ENCODE results near the gene WWOX.
"Not testable (repeated sequence)": the region's sequence is repeated elsewhere in the genome, so short reads cannot be mapped to it uniquely, and the experiment has no call there.

WWOX gene

GRCh38 chr16:79049040-79049439 is 949.6 kb downstream of the WWOX start:
- Mint-ChIP-seq H3K4me1 (peaks cover 4% of the 10 kb centered on the region), H3K27ac (ENCODE audit: low read depth) (no peak overlapping the region), H3K4me3 (no peak overlapping the region), H3K27me3 (no peaks in the 10 kb centered on the region), H3K9me3 (no peaks in the 10 kb centered on the region), H3K36me3 (ENCODE audit: insufficient read depth) (no peaks in the 10 kb centered on the region)
- no peak for DNase-seq (ENCODE audit: low spot score in 2 of 2)
- ATAC-seq (replicated peaks; ENCODE audit: extremely low read depth, poor library complexity, severe bottlenecking): no peak

GRCh38 chr16:79050063-79050462 is 950.6 kb downstream of the WWOX start:
- no peak overlapping the region for H3K4me3 Mint-ChIP-seq
- no peaks in the 10 kb centered on the region for H3K27me3 Mint-ChIP-seq
- DNase-seq (ENCODE audit: low spot score in 2 of 2) (no peak), ATAC-seq (replicated peaks; ENCODE audit: extremely low read depth, poor library complexity, severe bottlenecking) (no peak)
- H3K36me3 Mint-ChIP-seq (ENCODE audit: insufficient read depth): no peaks in the 10 kb centered on the region
- no peaks in the 10 kb centered on the region for H3K4me1 Mint-ChIP-seq
- no peaks in the 10 kb centered on the region for H3K9me3 Mint-ChIP-seq
- H3K27ac Mint-ChIP-seq (ENCODE audit: low read depth): no peak overlapping the region

GRCh38 chr16:79051313-79051712 is 951.9 kb downstream of the WWOX start:
- H3K27me3 Mint-ChIP-seq: no peaks in the 10 kb centered on the region
- H3K4me3 Mint-ChIP-seq: no peak overlapping the region
- H3K9me3 Mint-ChIP-seq: no peaks in the 10 kb centered on the region
- no peaks in the 10 kb centered on the region for H3K36me3 Mint-ChIP-seq (ENCODE audit: insufficient read depth)
- ATAC-seq (replicated peaks; ENCODE audit: extremely low read depth, poor library complexity, severe bottlenecking) (no peak), DNase-seq (ENCODE audit: low spot score in 2 of 2) (no peak)
- H3K27ac Mint-ChIP-seq (ENCODE audit: low read depth): no peak overlapping the region
- H3K4me1 Mint-ChIP-seq: no peaks in the 10 kb centered on the region

GRCh38 chr16:79052198-79052597 is 952.7 kb downstream of the WWOX start:
- H3K4me1 Mint-ChIP-seq; H3K36me3 Mint-ChIP-seq (ENCODE audit: insufficient read depth); ATAC-seq (replicated peaks; ENCODE audit: extremely low read depth, poor library complexity, severe bottlenecking); H3K27me3 Mint-ChIP-seq; DNase-seq (ENCODE audit: low spot score in 2 of 2); H3K9me3 Mint-ChIP-seq; H3K4me3 Mint-ChIP-seq; H3K27ac Mint-ChIP-seq (ENCODE audit: low read depth): not testable (repeated sequence)

GRCh38 chr16:79053577-79053976 is 954.1 kb downstream of the WWOX start:
- Mint-ChIP-seq H3K4me3 (no peak overlapping the region), H3K4me1 (no peaks in the 10 kb centered on the region), H3K27ac (ENCODE audit: low read depth) (no peak overlapping the region), H3K27me3 (no peaks in the 10 kb centered on the region), H3K36me3 (ENCODE audit: insufficient read depth) (no peaks in the 10 kb centered on the region), H3K9me3 (no peaks in the 10 kb centered on the region)
- ATAC-seq (replicated peaks; ENCODE audit: extremely low read depth, poor library complexity, severe bottlenecking) (no peak), DNase-seq (ENCODE audit: low spot score in 2 of 2) (no peak)

GRCh38 chr16:79054211-79054984 is 954.9 kb downstream of the WWOX start:
- H3K27me3 Mint-ChIP-seq: no peaks in the 10 kb centered on the region
- H3K4me1 Mint-ChIP-seq: no peaks in the 10 kb centered on the region
- no peak overlapping the region for H3K4me3 Mint-ChIP-seq
- no peaks in the 10 kb centered on the region for H3K9me3 Mint-ChIP-seq
- H3K36me3 Mint-ChIP-seq (ENCODE audit: insufficient read depth): no peaks in the 10 kb centered on the region
- no peak overlapping the region for H3K27ac Mint-ChIP-seq (ENCODE audit: low read depth)
- DNase-seq (ENCODE audit: low spot score in 2 of 2) (no peak), ATAC-seq (replicated peaks; ENCODE audit: extremely low read depth, poor library complexity, severe bottlenecking) (no peak)

GRCh38 chr16:79055251-79055970 is 956.0 kb downstream of the WWOX start:
- Mint-ChIP-seq H3K4me1 (no peaks in the 10 kb centered on the region), H3K27me3 (no peaks in the 10 kb centered on the region), H3K4me3 (no peak overlapping the region), H3K36me3 (ENCODE audit: insufficient read depth) (no peaks in the 10 kb centered on the region), H3K27ac (ENCODE audit: low read depth) (no peak overlapping the region), H3K9me3 (no peaks in the 10 kb centered on the region)
- ATAC-seq (replicated peaks; ENCODE audit: extremely low read depth, poor library complexity, severe bottlenecking) (no peak), DNase-seq (ENCODE audit: low spot score in 2 of 2) (no peak)

- H3K27me3 Mint-ChIP-seq: no peaks in the 10 kb centered on the region
Observed at GRCh38 chr16:79061181-79061580, 961.7 kb downstream of the WWOX start.

GRCh38 chr16:79062336-79062735 is 962.9 kb downstream of the WWOX start:
- no peaks in the 10 kb centered on the region for H3K36me3 Mint-ChIP-seq (ENCODE audit: insufficient read depth)
- no peaks in the 10 kb centered on the region for H3K9me3 Mint-ChIP-seq
- no peaks in the 10 kb centered on the region for H3K4me1 Mint-ChIP-seq
- H3K27ac Mint-ChIP-seq (ENCODE audit: low read depth): no peak overlapping the region
- no peak overlapping the region for H3K4me3 Mint-ChIP-seq
- no peak for DNase-seq (ENCODE audit: low spot score in 2 of 2)
- no peak for ATAC-seq (replicated peaks; ENCODE audit: extremely low read depth, poor library complexity, severe bottlenecking)
- H3K27me3 Mint-ChIP-seq: no peaks in the 10 kb centered on the region

More at GRCh38 chr16:79061181-79061580, 961.7 kb downstream of the WWOX start:
- H3K4me1 Mint-ChIP-seq: no peaks in the 10 kb centered on the region
- no peak overlapping the region for H3K4me3 Mint-ChIP-seq
- ATAC-seq (replicated peaks; ENCODE audit: extremely low read depth, poor library complexity, severe bottlenecking) (no peak), DNase-seq (ENCODE audit: low spot score in 2 of 2) (no peak)
- H3K9me3 Mint-ChIP-seq: no peaks in the 10 kb centered on the region
- no peak overlapping the region for H3K27ac Mint-ChIP-seq (ENCODE audit: low read depth)
- no peaks in the 10 kb centered on the region for H3K36me3 Mint-ChIP-seq (ENCODE audit: insufficient read depth)

- DNase-seq (ENCODE audit: low spot score in 2 of 2) (no peak), ATAC-seq (replicated peaks; ENCODE audit: extremely low read depth, poor library complexity, severe bottlenecking) (no peak)
- H3K9me3 Mint-ChIP-seq: no peaks in the 10 kb centered on the region
- H3K27me3 Mint-ChIP-seq: no peaks in the 10 kb centered on the region
- H3K36me3 Mint-ChIP-seq (ENCODE audit: insufficient read depth): no peaks in the 10 kb centered on the region
- H3K27ac Mint-ChIP-seq (ENCODE audit: low read depth): no peak overlapping the region
- H3K4me1 Mint-ChIP-seq: no peaks in the 10 kb centered on the region
- no peak overlapping the region for H3K4me3 Mint-ChIP-seq
Observed at GRCh38 chr16:79062821-79063220, 963.4 kb downstream of the WWOX start.

GRCh38 chr16:79064256-79064972 is 965.0 kb downstream of the WWOX start:
- Mint-ChIP-seq H3K27me3 (no peaks in the 10 kb centered on the region), H3K36me3 (ENCODE audit: insufficient read depth) (no peaks in the 10 kb centered on the region), H3K4me1 (no peaks in the 10 kb centered on the region), H3K9me3 (no peaks in the 10 kb centered on the region), H3K27ac (ENCODE audit: low read depth) (no peak overlapping the region), H3K4me3 (no peak overlapping the region)
- no peak for DNase-seq (ENCODE audit: low spot score in 2 of 2)
- no peak for ATAC-seq (replicated peaks; ENCODE audit: extremely low read depth, poor library complexity, severe bottlenecking)

- no peak overlapping the region for H3K27ac Mint-ChIP-seq (ENCODE audit: low read depth)
- no peaks in the 10 kb centered on the region for H3K4me1 Mint-ChIP-seq
- no peaks in the 10 kb centered on the region for H3K36me3 Mint-ChIP-seq (ENCODE audit: insufficient read depth)
- no peaks in the 10 kb centered on the region for H3K9me3 Mint-ChIP-seq
- H3K4me3 Mint-ChIP-seq: no peak overlapping the region
- DNase-seq (ENCODE audit: low spot score in 2 of 2) (no peak), ATAC-seq (replicated peaks; ENCODE audit: extremely low read depth, poor library complexity, severe bottlenecking) (no peak)
- H3K27me3 Mint-ChIP-seq: no peaks in the 10 kb centered on the region
Observed at GRCh38 chr16:79066561-79066960, 967.1 kb downstream of the WWOX start.

- H3K27ac Mint-ChIP-seq (ENCODE audit: low read depth): no peak overlapping the region
Observed at GRCh38 chr16:79067600-79067999, 968.1 kb downstream of the WWOX start.

More at GRCh38 chr16:79067600-79067999, 968.1 kb downstream of the WWOX start:
- Mint-ChIP-seq H3K4me1 (no peaks in the 10 kb centered on the region), H3K36me3 (ENCODE audit: insufficient read depth) (no peaks in the 10 kb centered on the region), H3K9me3 (no peaks in the 10 kb centered on the region), H3K4me3 (no peak overlapping the region), H3K27me3 (no peaks in the 10 kb centered on the region)
- no peak for ATAC-seq (replicated peaks; ENCODE audit: extremely low read depth, poor library complexity, severe bottlenecking)
- no peak for DNase-seq (ENCODE audit: low spot score in 2 of 2)

All from central memory CD8-positive, alpha-beta T cell (primary cell).